Stimulated activated CD4-positive, alpha-beta T cell treated with anti-CD3 and anti-CD28 coated beads, Interleukin-1b, Interleukin-23, amount 100 ng/mL, for 48 hours (primary cell): ENCODE data around the gene PIEZO2.

ENCODE experiments used
- DNase-seq: peaks from one replicate; pipeline ENCODE4 v3.0.0-alpha.2; 2020

PIEZO2 gene

DNA sequence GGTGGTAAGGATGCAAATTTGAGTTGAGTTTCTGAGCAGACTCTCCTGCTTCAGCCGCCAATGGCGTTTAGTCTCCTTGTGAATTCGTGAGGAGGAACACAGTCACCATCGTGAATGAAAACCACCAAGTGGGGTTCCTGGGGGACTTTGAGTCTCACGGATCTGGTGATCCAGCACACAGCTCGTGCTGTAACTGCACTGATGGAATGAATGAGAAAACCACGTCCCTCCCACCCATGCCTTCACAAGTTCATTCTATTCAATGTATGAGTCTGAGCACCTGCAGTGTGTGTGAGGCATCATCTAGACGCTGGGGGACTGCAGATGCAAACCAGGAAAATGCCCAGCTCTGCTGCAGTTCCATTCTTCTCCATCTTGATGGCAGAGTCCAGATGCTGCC lies 127.9 kb downstream of the PIEZO2 start:
- DNase-seq = no peak

DNA sequence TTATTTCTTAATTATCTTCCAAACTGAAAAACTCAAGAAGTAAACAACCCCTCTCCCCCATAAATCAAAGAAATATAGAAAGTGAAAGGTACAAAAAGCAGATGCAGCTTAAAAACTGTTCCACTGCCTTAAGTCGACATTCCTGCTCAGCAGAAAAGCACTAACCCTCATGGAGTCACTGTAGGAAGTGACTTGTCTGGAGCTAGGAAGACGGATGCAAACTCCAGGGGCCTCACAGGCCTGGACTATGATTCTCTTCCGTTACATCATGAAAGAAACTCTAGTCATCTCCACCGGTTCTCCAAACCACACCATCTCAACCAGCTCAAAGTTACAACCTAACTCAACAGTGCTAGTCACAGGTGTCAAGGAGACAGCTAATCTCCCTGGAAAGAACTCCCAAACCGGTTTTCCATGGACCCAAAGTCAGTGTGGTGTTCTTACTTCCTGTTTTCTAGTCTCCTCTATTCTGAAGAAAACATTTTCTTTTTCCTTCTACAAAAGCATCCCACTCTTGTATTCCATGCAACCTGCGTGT lies 128.4 kb downstream of the PIEZO2 start:
- no peak for DNase-seq

DNA sequence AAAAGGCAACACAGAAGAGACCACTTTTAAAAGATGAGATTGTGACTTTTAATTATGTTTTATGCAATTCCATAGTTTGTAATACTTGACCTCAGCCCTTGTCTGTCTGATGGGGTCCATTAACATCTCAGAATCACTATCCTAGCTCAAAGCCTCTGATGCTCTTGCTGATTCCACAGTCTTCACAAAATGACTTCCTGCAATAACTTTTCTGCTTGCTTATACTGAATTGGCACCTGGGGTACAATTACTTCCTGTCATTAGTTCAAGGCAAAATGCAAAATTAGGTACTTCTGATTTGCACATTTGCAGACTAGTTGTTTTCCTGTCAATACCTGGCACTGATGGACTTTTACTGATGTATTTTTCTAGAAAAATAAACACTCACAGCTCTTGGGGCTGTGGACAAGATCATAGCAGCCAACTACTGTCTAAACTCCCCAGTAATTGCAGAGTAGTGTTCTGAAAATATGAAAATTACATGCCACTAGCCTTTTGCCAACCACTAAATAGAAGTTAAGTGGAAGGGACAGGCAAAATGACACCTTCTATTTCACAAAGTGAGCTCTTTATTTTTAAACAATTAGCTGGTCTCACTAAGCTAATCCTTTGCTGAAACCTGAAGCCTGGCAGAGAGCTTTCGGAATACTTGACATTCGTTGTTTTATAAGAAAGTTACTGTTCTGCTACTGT lies 129.1 kb downstream of the PIEZO2 start:
- no peak for DNase-seq

DNA sequence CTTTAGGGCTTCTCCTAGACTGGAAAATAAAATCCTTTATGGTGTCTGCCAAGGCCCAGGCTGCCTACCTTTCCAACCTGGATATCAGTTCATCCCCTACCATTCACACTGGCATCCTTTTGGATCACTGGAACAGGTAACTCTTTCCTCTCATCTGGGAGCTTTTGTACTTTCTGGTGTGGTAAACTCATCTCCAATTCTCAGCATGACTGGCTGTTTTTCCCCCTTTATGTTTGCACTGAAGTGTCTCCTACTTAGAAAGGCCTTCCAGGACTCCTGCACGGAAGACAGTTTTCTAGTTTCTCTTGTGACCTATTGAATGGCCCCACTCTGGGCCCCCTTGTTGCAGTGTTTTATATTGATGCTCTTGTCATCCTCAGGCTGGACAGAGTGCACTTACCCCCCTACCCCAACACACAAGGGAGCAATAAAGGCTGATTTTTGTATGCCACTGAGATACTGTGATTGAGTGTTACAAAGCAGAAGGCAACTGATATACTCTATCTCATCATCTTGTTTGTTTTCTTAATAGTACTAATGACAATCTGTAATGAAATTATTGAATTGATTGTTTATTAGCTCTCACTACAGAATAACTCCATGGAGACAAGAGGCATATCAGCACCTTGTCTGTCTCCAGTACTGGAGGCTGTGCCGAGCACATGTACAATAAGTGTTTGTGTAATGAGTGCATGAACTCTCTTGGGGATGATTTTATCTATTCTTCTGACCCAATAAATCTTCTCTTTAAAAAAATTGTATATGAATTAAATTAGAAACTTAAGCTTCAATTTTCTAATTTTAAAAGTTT lies 129.9 kb downstream of the PIEZO2 start:
- no peak for DNase-seq

DNA sequence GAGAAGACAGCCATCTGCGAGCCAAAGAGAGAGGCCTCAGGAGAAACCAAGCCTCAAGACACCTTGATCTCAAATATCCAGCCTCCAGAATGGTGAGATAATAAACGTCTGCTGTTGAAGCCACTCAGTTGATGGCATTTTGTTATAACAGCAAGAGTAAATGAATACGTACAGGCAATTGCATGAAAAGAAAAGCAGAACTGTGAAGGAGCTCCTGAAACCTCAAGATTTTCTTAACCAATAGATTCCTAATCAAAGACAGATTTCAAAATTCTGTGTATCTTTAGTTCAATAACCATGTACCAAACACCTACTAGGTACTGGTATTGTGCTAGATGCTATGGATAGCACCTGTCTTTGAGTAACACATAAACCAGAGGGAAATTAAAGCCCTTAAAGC lies 139.5 kb downstream of the PIEZO2 start:
- no peak for DNase-seq

DNA sequence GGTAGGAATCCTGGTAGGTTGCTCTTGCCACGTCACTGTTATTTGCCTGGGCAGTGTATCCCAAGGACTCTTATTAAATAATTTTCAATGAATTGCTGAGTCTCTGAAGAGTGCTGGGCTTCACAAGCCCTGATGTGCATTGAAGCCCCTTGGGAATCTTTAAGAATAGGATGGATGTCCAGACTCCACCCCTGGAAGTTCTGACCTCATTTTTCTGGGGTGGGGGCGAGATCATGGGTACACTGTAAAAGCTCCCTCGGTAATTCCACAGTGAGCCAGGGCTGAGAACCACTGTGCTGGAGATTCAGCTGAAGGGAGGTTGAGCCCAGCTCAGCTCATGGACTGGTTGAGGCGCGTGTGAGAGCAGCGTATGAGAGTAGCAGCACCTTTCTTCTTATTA lies 140.2 kb downstream of the PIEZO2 start:
- no peak for DNase-seq

DNA sequence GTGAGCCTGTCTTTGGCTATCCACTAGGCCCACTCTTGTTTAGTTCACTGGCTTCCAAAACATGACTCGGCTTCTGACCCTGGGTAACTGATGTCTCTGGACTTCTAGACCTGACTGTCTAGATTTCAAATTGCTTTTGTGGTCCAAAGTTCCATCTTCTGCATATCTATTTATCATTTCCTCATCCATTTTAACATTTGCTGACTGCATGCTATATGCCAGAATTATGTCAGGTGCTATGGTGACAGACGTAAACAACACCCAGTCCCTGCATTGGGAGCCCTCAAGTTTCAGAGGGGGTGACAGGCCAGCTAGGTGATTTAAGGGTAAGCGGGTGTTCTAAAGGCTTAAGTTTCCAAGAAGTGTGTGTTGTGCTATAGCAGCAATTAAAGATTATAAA lies 140.9 kb downstream of the PIEZO2 start:
- no peak for DNase-seq

DNA sequence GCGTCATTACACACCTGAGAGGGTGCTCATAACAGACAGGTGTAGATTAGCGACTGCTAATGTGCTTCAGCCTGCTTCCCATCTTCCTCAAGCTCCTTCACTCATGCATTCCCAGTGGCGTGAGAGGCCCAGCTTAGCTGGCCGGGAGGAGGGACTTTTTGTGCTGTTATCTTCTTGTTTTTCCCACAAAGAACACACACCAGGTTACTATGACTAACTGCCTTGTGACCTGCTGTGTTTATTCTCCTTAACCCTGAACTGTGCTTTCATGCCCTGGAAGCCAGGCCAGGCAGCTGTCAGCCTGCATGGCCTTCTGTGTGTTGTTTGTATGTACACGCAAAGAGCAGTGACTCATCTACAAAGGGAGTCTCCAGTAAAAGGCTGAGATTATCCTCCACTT lies 143.8 kb downstream of the PIEZO2 start:
- DNase-seq = no peak

DNA sequence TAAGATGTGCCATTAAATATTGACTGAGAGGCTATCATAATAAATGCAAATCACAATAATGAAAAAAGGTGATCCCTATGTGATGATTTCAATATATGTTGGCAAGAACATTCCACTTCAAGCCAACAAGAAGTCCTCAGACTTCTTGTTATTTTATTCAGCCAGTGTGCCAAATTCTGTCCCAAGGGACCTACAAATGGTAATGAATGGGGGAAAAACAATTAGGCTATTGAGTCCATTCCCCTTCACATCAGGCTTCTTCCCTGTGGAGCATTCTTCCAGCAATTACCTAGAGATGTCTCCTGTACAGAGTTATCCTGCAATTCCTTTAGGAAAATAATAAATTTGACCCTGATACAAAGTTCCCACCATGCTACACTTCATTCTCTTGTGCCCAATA lies 144.4 kb downstream of the PIEZO2 start:
- no peak for DNase-seq

DNA sequence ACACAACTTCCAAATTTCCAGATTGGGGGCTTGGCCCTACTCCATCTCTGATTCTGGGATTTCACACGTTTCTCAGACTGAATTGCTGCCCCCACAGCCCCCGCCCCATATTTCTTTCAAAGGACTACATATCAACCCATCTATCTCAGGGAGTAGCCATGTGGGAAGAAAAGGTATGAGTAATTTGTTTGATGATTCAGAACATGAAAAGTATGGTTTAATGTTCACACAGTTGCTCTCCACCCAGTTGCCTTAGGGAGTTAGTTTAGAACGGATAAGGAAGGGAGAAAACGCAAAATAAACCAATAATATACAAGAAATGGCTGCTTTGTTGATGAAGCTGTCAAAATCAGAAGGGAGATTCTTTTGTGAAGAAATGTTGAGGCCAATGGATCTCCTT lies 145.1 kb downstream of the PIEZO2 start:
- DNase-seq = no peak

DNA sequence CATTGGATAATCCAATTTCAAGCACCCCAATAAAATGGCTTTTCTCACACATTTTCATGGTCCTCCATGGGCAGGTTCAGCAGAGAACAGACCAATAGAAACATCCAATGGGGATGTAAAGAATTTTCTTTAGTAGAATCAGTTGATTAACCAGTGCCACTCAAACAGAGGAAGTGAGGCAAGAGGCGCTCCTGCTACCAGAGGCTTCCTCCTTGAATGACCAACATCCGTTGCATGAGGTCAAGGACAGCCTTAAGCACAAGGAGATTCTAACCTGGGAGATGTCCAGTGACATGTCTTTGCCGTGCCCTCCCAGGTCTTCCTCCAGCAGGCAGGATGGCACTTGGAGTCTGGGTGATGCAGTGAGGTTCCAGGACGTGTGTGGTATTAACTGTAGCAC lies 146.6 kb downstream of the PIEZO2 start:
- DNase-seq = no peak

DNA sequence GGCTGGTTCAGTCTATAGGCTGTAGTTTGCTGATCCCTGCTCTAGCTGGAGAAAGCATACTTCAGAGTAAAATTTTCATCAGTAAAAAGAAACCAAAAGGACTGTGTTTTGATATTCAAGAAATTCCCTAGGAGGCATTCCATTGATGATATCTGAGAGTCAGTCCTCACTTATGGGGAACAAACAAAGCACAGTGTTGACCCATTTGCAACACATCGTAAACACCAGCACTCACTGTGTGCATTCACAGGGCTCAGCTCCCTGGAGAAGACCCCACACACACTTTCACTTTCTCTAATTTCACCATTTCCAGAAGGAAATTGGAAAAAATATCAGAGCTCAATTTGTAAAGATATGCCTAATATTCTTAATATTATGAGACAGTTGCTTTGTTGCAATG lies 147.1 kb downstream of the PIEZO2 start:
- no peak for DNase-seq

DNA sequence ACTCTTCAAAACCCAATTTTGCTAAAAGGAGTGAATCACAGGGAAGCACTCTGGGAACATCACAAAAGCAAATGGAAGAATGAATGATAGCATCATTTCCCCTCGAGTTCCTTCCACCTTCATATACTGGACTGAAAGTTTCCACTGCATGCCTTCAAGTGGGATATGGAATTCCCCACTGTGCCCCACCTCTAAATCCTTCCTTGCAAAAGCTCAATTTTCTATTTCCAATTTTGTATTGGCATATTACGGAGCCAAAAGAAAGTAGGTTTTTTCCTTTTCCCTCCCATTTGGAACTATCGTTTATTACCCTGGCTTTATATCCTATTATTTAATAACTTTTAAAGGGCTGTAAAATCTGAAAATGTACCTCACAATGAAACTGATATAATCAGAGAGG lies 149.3 kb downstream of the PIEZO2 start:
- no peak for DNase-seq

DNA sequence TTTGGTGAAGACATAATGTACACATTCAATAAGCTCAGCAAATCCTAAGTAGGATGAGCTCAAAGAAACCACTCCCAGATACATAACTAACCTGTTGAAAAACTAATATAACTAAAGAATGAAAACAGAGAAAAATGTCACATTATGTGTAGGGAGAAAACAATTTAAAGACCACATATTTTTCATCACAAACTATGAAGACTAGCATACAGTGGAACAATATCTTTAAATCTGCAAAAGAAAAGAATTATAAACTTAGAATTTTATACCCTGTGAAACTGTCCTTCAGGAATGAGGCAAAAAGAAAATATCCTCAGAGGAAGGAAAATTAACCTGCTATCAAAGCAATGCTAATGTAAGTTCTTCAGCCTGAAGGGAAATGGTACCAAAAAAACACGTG lies 151.5 kb downstream of the PIEZO2 start:
- DNase-seq = no peak

DNA sequence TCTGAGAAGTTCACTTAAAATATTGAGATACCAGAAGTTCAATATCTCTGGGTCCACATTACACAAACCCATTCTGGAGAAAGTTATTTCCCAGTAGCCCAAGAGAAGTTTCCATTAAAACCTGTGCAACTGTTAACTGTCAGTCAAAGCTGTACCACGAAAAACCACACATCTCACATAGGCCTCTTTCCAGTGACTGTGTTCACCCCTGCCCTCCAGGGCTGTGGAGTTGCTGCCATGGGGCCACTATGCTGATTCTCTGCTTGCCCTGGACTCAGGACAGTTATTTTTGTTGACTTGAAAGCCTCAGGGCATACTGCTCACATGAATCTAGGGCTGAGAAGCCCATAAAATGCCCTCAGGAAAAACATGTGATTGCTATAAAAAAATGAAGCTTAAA lies 153.8 kb downstream of the PIEZO2 start:
- DNase-seq = no peak

DNA sequence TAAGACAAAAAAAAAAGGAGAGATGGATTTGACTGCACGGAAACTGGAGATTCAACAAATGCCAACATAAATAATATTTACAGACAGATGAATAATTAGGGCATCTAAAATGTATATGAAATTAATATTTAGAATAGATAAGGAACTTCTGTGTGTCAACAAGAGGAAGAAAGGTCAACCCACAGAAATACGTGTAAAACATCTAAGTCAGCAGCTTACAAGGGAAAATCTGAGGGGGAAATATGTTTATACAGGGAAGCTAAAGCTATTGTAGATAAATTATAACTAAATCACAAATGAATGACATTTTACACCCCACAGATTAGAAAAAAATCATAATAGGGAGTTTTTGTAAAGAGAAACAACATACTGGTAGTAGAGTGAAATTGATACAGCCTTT lies 159.9 kb downstream of the PIEZO2 start:
- no peak for DNase-seq

DNA sequence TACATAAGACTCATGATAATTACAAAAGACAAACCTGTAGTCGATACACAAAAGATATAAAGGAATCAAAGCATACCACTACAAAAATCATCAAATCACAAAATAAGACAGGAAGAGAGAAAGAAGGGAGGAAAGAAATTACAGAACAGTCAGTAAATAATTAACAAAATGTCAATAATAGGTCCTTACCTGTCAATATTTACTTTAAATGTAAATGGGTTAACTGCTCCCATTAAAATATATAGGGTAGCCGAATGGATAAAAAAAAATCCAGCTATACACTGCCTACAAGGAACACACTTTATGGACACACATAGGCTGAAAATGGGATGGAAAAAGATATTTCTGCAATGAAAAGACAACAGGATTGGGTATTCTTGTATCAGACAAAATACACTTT lies 163.7 kb downstream of the PIEZO2 start:
- no peak for DNase-seq

DNA sequence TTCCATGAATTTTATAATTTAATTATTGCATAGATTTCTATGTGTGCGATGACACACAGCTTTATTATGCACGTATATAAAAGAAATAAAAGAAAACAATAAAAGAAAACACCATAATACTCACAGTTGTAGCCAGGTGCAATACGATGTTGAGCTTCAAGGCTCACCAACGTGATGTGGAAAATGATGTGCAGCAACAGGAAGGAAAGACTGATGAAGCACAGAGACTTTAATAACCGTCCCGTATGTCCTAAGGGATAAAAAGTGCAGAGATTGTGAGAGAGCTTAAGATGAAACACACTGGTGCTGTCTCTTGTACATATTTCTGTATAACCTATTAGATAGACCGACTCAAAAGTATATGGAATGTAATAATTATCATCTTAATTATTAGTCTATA lies 170.0 kb downstream of the PIEZO2 start:
- no peak for DNase-seq

DNA sequence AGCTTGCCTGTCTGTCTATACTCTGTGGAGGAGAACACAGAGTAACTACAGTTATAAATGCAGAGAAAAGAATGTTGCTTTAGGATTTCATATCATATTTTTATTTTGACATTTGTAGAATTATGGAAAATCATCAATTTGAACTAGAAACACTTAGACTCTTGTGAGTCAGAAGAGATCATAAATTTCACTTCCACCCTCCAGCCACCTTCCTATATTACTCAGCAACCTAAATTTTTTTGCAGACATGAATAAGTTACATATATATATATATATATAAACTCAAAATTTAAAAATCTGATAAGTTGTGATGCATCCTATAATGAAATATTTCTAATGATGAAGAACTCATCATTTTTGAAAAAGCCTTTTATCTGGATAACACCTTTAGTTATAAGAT lies 172.3 kb downstream of the PIEZO2 start:
- no peak for DNase-seq

DNA sequence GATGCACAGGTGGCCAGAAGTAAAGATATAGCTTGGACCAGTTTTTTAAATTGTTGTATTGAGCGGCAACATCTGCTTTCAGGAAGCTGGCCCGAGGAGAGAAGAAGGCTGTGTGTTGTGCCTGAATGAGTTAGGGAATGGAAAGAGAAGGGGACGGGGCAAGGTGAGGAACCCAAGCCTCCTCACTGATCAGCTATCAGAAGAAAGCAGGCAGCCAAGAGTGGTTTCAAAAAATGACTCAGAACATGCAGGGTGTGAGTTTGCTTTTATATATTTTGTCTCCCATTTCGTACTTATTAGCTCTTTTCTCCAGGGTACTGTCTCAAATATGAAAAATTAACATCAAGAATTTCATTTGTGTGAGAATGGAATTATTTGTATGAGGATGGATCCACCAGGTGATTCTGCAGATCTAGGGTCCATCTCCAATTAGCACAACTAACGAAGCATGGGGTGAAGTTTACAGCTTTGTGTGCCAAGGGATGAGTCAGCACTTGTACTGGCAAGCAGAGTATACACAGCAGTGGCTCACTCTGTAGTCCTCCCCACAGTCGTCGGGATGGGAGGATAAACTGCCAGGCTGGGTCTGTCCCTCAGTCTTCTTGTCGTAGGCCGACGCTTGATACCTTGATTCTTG lies 175.7 kb downstream of the PIEZO2 start:
- DNase-seq = no peak

DNA sequence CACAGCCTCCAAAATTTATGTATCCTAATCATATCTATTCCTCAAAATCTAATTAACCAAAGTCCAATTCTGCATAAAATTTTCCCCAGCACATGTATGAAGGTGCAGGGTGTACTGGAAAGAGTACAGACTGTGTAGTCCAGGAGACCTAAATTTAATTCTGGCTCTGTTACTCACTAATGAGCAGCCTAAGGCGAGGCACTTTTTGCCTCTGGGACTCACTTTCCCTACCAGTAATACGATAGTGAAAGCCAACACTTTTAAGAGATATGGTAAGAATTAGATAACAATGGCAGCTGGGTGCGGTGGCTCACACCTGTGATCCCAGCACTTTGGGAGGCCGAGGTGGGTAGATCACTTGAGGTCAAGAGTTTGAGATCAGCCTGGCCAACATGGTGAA lies 177.7 kb downstream of the PIEZO2 start:
- no peak for DNase-seq

DNA sequence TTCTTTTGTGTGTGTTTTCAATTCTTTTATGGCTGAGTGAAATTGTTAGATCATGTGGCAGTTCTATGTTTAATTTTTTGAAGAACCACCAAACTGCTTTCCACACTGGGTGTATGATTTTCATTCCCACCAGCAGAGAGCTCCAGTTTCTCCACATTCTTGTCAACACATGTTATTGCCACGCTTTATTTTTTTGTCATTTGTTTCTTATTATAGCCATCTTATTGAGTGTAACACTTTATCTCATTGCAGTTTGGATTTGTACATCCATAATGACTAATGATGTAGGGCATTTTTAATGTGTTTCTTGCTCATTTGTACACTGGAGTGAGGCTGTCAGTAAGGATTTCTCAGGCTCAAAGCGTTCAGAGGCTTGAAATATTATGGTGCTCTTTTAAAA lies 184.2 kb downstream of the PIEZO2 start:
- DNase-seq = no peak

DNA sequence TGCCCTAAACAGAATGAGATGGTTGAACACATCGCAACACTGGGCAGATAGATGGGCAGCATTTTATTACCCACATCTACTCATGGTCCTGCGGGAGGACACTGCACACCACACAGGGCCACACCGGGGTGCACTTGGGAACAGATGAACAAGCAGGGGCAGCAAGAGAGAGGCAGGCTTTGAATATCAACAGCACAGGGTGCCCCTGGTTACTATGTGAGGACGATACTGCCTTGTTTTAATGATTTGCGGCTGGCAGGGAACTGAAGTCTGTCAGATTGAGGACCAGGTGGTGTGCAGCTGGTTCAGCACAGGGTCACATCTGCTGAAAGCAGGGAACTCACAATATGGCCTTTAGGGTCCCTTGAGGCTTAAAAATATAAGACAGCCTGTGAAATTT lies 195.7 kb downstream of the PIEZO2 start:
- no peak for DNase-seq
